GM19438 (cell line): ENCODE data around the gene PREP.
"Not testable (repeated sequence)": the region's sequence is repeated elsewhere in the genome, so short reads cannot be mapped to it uniquely, and the experiment has no call there.

ENCODE experiments used
- ATAC-seq: cut with Tn5 transposase; IDR thresholded peaks from one replicate; pipeline ENCODE4 v1.9.1; 2021; ENCODE audit warnings: low read depth; ENCODE audit not compliant: unreplicated experiment

Gene PREP

DNA sequence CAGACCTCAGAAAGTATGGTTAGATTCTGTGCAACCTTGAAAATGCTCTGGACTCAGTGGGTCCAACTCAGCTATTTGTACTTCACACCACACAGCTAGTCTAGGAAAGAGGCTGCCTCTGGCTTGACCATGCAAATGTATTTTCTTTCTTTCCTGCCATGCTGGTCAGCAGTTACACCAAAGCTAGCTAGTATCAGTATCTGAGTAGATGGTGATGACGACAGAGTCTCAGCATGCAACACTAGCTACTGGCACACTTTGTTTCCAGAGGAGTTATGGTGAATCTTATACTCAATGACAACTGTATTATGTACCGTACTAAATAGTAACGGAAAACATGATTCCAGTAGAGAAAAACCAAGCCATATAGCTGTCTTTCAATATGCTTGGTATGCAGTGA is 126.5 kb downstream of the PREP start:
- no peak for ATAC-seq

DNA sequence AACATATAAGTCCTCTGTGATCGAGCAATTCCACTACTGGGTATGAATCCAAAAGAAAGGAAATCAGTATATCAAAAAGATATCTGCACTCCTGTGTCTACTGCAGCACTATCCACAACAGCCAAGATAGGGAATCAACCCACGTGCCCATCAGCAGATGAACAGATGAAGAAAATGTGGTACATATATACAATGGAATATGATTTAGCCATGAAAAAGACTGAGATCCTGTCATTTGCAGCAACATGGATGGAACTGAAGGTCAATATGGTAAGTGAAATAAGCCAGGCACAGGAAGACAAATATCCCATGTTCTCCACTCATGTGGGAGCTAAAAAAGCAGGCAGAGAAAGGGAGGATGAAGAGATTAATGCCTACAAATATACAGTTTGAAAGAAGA is 127.3 kb downstream of the PREP start:
- no peak for ATAC-seq

DNA sequence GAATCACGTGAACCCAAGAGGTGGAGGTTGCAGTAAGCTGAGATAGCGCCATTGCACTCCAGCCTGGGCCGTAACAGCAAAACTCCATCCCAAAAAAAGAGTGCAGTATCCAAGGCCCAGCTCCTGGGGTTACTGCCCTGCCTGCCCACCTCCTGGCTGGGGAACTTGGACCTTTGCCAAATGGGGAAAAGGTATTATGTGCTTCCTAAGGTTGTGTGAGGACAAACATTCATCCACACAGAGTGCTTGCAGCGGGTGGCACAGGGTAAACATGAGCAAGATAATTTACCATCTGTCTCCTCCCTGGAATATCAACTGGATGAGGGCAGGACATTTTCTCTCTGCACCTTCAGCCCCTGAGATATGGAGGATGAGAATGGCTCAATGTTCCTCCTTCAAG is 128.2 kb downstream of the PREP start:
- ATAC-seq: no peak

DNA sequence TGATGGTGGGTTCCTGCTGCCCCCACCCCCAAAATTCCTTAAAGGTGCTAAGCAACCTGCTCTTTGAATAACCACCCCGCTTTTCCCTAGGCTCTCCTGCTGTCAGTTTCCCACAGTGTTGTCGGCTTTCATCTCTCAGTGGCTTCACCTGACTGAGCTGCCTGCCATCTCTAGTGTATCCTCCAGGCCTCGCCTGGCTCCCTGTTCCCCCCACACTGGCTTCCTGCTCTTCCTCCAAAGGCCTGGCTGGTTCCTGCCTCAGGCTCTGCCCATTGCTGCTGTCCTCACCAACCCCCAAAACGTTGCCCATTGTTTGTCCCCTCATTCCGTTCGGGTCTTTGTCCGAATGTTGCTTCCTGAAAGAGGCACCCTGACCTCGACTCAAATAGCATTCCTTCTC is 129.3 kb downstream of the PREP start:
- ATAC-seq: no peak

DNA sequence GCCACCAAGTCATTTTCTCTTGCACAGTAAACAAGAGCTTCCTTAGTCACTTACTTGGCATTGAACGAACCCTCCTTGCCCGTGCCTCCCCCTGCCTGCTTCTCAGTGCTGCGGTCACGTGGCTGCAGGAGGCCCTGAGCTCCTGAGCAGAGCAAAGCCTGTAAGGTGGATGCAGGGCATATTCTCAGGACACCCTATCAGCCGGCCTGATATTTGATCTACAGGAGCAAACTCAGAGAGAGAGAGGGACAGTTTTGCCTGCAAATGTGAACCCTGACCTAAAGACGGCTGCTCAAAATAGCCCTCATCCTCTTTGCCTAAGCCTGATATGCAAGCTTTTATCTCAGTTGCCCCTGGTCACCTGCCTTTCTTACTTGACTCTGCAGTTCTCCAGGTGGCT is 130.1 kb downstream of the PREP start:
- ATAC-seq: no peak

DNA sequence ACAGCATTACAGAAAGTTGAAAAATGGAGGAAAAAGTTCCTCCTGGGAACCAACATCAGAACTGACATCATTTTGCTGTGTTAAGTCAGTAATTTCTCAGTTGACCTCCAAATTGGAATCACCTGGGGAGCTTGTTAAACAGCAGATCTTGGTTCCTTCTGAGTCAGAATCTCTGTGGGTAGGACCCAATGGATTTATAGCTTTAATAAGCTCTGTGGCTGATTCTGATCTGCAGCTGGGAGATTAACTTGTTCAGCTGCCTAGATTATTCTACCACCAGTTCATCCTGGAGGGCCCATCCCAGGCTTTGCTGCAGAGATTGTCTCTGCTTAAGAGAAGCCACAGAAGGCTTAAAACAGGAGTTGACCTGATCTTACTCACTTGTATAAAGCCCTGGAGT is 132.4 kb downstream of the PREP start:
- no peak for ATAC-seq

DNA sequence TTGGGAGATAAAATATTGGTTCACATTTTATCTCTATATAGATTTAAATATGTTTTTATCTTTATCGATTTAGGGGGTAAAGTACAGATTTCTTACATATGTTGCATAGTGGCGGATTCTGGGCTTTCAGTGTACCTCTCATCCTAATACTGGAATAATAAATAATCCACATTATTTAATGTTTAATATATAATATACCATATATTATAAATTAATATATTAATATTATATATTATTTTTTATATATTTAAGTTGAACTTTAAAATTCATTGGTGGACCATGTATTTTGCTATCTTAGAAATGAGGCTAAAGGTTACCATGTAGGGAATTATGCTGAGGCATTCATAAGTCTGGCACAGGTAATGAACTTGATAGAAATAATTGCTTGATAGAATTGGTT is 133.5 kb downstream of the PREP start:
- ATAC-seq: no peak

DNA sequence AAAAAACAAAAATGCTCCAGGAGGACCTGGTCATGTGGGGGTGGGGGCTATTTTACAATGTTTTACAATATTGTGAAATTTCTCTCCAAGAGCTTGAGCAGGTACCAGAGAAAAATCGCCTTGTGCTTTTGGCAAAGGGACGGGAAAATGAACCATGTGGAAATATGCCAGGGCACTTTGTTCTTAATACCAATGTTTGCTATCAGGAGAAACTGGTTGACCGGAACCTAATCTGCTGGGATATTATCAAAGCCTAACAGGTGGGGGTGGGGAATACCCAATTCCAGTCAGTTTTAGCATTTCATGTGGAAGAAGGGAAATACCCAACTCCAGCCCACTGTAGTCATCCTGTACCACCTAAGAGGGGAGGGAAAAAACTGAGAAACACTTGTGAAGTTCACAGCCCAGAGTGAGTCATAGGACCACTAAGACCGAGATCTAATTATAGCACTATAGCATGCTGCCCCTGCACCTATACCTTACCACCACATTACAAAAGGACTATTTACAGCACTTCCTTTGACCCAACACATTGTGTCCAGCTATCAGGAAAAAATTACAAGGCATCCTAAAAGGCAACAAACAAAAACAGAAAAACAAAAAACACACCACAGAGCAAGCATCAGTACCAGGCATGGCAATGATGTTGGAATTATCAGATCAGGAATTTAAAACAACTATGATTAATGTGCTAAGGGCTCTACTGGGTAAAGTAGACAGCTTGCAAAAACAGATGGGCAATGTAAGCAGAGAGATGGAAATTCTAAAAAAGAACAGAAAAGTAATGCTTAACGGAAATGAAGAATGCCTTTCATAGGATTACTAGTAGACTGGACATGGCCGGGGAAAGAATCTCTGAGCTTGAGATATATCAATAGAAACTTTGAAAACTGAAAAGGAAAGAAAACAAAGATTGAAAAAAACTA is 138.9 kb downstream of the PREP start:
- no peak for ATAC-seq

DNA sequence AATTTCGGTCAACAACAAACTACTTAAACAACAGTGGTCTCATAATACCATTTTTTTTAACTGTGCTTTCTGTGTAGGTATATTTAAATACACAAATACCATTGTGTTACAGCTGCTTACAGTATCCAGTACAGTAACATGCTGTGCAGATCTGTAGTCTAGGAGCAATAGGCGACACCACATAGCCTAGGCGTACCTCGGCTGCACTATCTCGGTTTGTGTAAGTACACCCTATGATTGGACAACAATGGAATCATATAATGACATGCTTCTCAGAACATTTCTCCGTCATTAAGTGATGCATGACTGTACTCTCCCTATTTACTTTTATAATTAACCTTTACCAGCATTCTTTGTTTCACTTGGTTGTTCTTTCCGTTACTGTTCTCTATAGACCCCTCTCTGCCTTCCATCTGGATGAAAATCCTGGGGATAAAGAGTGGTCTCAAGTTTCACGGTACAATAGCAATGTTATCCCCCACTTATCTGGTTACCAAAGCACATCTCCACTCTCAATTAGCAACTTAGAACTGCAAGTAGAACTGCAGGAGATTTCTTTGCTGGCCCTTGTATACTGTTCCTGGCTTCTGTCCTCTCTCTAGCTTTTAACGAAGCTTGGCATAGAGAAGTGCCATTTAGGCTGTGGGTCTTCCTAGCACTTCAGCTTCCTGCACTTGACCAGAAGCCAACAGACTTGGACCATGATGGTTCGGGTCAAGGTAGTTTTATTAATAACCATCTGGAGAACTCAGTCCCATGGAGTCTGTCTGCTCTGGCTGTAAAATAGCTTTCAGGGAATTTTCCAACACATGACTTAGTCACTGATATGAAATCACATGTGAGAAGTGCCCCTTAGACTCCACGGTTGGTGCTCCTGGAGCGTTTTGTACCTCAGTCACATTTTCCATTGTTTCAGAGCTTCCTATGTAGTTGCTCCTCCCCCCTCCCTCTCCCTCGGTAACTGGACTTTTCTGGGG is 142.7 kb downstream of the PREP start:
- no peak for ATAC-seq

DNA sequence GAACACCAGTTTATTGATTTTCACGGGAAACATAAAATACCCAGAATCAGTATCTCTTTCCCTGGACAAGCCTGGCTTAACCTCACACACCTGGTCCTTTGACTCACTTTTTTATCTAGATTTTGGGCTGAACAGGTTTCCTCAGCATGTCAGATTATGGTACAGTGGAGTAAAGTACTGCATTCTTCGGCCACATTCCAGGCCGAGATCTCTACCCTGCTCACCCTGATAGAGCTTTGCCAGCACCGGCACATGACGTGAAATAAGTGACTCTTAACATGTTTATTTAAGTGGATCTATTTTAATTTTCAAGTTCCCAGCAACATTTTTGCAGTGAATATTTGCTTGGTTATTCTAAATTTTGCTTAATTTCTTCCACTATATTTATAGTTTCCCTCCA is 144.1 kb downstream of the PREP start:
- no peak for ATAC-seq

DNA sequence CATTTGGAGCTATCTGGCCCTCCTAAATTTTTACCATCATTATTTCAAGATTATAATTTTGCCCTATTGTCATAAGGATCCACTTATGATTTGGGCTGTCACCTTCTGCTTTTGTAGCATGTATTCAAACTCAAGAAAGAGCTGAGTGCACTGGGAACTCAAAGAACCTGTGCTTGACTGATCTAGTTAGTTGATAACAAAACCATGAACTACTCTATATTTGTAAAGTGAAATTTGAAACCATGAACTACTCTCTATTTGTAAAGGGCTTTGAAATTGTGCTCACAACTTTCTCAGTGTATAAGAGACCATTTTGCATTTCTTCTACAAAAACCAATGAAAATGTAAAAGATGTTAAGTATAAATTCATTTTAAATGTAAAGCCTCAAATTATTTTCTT is 145.5 kb downstream of the PREP start:
- ATAC-seq: no peak

DNA sequence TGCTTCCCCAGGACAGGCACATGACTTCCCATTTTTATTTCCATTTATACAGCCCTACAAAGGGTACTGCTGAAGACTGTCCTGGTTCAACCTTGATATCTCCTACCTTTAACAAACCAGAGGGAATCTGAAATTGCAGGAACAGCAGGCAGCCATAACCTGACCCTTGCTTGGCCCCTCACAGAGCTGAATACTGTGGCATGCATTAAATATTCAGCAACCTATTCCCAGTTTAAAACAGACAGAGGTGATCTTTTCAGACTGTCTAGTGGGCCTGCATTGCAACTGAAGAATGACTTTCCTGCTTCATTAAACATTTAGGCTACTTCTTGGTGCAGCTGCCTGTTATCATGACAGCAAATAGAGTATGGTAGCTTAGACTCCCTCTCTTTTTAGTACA is 146.3 kb downstream of the PREP start:
- no peak for ATAC-seq

DNA sequence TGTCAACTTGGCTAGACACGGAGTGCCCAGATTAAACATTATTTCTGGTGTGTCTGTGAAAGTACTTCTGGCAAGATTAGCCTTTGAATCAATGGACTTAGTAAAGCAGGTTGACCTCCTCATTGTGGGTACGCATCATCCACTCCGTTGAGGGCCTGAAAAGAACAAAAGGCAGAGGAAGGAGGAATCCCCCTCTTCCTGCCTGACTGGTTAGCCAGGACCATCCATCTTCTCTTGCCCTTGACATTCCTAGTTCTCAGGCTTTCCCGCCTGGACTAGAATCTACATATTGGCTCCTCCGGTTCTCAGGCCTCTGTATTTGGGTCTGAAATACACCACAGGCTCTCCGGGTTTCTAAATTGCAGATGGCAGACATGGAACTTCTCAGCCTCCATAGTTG is 149.1 kb downstream of the PREP start:
- ATAC-seq: no peak

DNA sequence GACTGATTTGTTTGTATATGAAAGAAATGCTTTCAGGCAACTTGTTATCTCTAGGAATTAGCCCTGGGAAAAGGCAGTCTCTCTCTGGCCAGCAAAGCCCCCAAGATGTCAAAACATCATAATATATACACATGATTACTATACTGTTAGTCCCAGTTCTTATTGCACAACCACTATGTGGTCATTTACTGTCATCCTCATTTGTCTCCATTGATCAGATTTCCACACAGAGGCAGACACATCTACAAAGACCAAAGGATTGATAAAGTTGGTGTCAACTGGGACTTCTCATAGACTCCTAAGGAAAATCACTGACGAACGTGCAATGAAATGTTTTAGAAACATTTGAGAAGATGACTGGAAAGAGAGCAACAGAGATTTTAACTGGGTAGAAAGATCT is 151.2 kb downstream of the PREP start:
- no peak for ATAC-seq

DNA sequence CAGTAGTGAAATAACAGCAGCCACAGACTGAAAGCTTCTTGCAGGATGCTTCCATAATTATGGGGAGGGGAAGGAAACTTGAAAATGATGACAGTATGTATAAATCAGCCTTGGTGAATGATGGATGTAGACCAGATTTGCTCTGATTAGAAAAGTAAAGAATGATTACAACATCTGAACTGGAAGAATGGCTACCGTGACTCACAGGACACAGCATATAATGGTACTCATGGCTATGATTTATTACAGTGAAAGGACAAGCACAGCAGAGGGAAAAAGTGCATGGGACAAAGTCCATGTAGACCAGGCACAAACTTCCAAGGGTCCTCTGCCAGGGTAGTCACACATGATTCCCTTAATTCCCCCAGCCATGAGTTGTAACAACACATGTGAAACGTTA is 152.3 kb downstream of the PREP start:
- no peak for ATAC-seq

DNA sequence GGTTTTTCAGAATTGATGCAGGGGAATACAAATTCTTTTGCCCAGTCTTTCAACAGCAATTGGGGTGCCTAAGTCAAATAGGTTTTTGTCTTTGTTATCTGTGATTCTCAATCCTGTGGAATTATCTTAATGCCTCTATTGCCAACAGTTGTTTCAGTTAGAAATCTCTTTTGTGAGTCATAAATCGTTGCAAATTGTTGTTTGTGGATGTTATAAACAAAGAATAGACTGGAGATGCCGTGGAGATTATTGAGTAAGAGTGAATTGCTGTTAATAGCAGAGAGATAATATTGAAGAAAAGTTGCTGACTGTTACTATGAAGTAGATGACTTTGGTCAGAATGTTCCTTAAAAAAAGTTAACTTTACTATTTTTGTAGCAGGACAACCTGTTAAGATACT is 159.4 kb downstream of the PREP start:
- no peak for ATAC-seq

DNA sequence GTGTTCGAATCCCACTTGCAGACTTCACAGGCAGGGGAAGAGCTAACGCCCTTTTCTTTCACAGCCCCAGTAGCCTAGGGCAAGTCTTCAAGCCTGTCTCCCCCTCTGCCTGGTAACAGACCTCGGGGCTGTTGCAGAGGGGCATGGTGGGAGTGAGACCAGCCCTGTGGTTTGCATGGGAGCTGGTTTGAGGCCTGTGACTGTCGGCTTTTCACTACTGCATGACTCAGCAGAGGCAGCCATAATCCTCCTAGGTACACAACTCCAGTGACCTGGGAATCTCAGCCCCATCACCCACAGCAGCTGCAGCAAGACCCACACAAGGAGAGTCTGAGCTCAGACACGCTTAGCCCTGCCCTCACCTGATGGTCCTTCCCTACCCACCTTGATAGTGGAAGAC is 167.7 kb downstream of the PREP start:
- ATAC-seq: no peak

DNA sequence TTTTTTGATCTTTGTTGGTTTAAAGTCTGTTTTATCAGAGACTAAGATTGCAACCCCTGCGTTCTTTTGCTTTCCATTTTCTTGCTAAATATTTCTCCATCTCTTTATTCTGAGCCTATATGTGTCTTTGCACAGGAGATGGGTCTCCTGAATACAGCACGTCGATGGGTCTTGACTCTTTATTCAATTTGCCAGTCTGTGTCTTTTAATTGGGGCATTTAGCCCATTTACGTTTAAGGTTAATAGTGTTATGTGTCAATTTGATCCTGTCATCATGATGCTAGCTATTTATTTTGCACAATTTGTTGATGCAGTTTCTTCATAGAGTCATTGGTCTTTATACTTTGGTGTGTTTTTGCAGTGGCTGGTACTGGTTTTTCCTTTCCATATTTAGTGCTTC is 171.1 kb downstream of the PREP start:
- not testable (repeated sequence) for ATAC-seq
